ENCODE results near the gene RPS19.

GRCh38 chr19:41870401-41870873, 10.4 kb downstream of the RPS19 start:
- TF ChIP-seq TAF1 (IDR thresholded peaks at IDR 0.05; ENCODE audit: borderline replicate concordance, low read depth, low read length): no peak
- TF ChIP-seq POLR2A (IDR thresholded peaks at IDR 0.05; ENCODE audit: low read depth, low read length): peak; percentile 40; the same call in 1 of the 2 replicates
- TF ChIP-seq POLR2AphosphoS5 (IDR thresholded peaks at IDR 0.05; ENCODE audit: low read depth, low read length): 0 out of 2 replicates have a peak, but pooled peaks have one; percentile 47

Measured in GM12892 (cell line).